Gastrocnemius medialis (tissue), 4 donors: ENCODE measurements around the gene CCDC80.

Experiments
- POLR2A ChIP-seq, 2 donors: fragments of 450-650 bp; IDR thresholded peaks; one replicate each; pipeline ENCODE4 v1.6.1; 2017; ENCODE audit warnings: antibody characterized with exemption in 2 of 2, mild to moderate bottlenecking in 2 of 2, moderate library complexity in 2 of 2
- TF ChIP-seq, protein P1 (sequence below), 5 experiments: fragments of 450-650 bp in 3 of 5; fragments of 200-600 bp in 2 of 5; sonication (generic) in 2 of 5; IDR thresholded peaks in 4 of 5; conservative IDR thresholded peaks in 1 of 5; 1 replicate in 4 of 5; 2 replicates in 1 of 5; pipeline ENCODE4 v1.5.1; 2016 to 2019; ENCODE audit warnings: antibody characterized with exemption in 5 of 5, mild to moderate bottlenecking in 3 of 5, moderate library complexity in 3 of 5

DNA sequence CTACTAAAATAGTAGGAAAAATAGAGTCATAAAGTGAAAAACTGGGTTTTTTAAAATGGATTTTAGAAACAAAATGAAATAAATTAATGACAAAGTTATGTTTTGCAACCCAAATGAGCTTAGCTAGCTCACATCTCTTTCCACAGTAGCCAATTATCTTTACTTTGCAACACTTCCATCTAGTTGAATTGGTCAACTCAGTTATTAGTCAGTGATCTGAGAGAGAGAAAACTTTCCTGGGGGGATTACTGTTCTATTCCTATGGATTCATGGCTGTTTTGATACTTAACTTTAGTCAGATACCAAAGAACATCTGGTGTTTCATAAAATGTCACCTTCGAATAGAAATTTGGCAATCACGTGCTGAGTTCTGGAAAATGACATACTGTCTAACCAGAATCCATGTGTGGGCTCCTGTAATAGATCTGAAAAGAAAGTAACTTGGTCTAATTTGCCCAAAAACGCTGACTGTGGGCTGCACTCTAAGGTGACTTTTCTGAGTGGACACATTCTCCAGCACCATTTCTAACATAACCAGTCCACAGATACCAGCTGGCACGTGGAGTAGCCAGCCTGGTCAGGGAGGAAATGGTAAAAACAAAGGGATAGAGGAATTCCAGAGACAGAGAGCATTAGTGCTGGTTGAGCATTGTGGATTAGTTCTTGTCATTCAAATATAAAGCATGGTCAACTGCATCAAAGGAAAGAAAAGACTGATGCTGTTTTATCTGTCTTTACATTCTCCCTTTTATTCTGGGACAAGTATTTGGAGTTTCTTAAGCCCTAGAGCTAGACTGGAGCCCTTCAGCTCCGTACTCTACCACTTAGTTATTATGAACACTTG is 45.2 kb upstream of the CCDC80 start:
- TF ChIP-seq, protein P1, sequence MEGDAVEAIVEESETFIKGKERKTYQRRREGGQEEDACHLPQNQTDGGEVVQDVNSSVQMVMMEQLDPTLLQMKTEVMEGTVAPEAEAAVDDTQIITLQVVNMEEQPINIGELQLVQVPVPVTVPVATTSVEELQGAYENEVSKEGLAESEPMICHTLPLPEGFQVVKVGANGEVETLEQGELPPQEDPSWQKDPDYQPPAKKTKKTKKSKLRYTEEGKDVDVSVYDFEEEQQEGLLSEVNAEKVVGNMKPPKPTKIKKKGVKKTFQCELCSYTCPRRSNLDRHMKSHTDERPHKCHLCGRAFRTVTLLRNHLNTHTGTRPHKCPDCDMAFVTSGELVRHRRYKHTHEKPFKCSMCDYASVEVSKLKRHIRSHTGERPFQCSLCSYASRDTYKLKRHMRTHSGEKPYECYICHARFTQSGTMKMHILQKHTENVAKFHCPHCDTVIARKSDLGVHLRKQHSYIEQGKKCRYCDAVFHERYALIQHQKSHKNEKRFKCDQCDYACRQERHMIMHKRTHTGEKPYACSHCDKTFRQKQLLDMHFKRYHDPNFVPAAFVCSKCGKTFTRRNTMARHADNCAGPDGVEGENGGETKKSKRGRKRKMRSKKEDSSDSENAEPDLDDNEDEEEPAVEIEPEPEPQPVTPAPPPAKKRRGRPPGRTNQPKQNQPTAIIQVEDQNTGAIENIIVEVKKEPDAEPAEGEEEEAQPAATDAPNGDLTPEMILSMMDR (IDR thresholded peaks at IDR 0.05 in 4 of 5, conservative IDR thresholded peaks at IDR 0.05 in 1 of 5), result no peak
- no peak for TF ChIP-seq POLR2A (IDR thresholded peaks at IDR 0.05)
